Mesenchymal stem cell (in vitro differentiated cells and primary cell): Measurements from ENCODE around the gene CAPN12.
A peak's percentile ranks its signal among the peaks of the same experiment; 100 is the strongest.

ENCODE experiments used
- DNase-seq: peaks from one replicate; pipeline ENCODE4 v3.0.0-alpha.2; 2013
- H2AFZ ChIP-seq: one replicate; pipeline ENCODE4 v1.6.1; 2013; ENCODE audit warnings: low read depth, mild to moderate bottlenecking, control low read depth, inconsistent platforms, low read length, moderate library complexity
- H2AK5ac ChIP-seq: 2 replicates; pipeline ENCODE4 v1.6.1; 2013; ENCODE audit warnings: low read length, moderate library complexity, mild to moderate bottlenecking, inconsistent platforms; ENCODE audit not compliant: severe bottlenecking
- H2BK120ac ChIP-seq: one replicate; pipeline ENCODE4 v1.6.1; 2013; ENCODE audit warnings: low read depth, mild to moderate bottlenecking, inconsistent platforms, low read length, moderate library complexity
- H2BK12ac ChIP-seq, 2 experiments: one replicate each; pipeline ENCODE4 v1.6.1; 2013; ENCODE audit warnings: inconsistent platforms in 2 of 2, low read length in 2 of 2, mild to moderate bottlenecking in 2 of 2, moderate library complexity in 2 of 2, control low read depth in 1 of 2
- H2BK15ac ChIP-seq: one replicate; pipeline ENCODE4 v1.6.1; 2013; ENCODE audit warnings: mild to moderate bottlenecking, low read depth, inconsistent platforms; ENCODE audit not compliant: poor library complexity, severe bottlenecking
- H2BK5ac ChIP-seq: 2 replicates; pipeline ENCODE4 v1.6.1; 2013; ENCODE audit warnings: low read depth, mild to moderate bottlenecking, low read length, control low read depth, inconsistent platforms; ENCODE audit not compliant: poor library complexity, severe bottlenecking
- H3K14ac ChIP-seq, 2 experiments: one replicate each; pipeline ENCODE4 v1.6.1; 2013; ENCODE audit warnings: inconsistent platforms in 2 of 2, low read length in 2 of 2, control low read depth in 1 of 2, mild to moderate bottlenecking in 1 of 2, moderate library complexity in 1 of 2
- H3K18ac ChIP-seq, 2 experiments: one replicate each; pipeline ENCODE4 v1.6.1; 2013; ENCODE audit warnings: inconsistent platforms in 2 of 2, low read length in 2 of 2, control low read depth in 1 of 2, low read depth in 1 of 2, mild to moderate bottlenecking in 1 of 2
- H3K23ac ChIP-seq, 2 experiments: one replicate each; pipeline ENCODE4 v1.6.1; 2013; ENCODE audit warnings: inconsistent platforms in 2 of 2, low read length in 2 of 2, mild to moderate bottlenecking in 2 of 2, moderate library complexity in 2 of 2, control low read depth in 1 of 2
- H3K27ac ChIP-seq: 2 replicates; pipeline ENCODE4 v1.5.1; 2013; ENCODE audit warnings: mild to moderate bottlenecking, moderate library complexity, low read length, control low read depth, inconsistent platforms; ENCODE audit not compliant: poor library complexity, severe bottlenecking
- H3K27me3 ChIP-seq, 2 experiments: 2 replicates each; pipeline versions ENCODE4 v1.6.1 to v1.7.0; 2013; ENCODE audit warnings: low read length in 2 of 2, mild to moderate bottlenecking in 2 of 2, moderate library complexity in 2 of 2, control low read depth in 1 of 2, inconsistent platforms in 1 of 2; ENCODE audit not compliant: control insufficient read depth in 1 of 2, insufficient read depth in 1 of 2
- H3K36me3 ChIP-seq, 2 experiments: 2 replicates each; pipeline versions ENCODE4 v1.6.1 to v1.7.0; 2013; ENCODE audit warnings: low read length in 2 of 2, control low read depth in 1 of 2, inconsistent platforms in 1 of 2, low read depth in 1 of 2, mild to moderate bottlenecking in 1 of 2; ENCODE audit not compliant: insufficient read depth in 2 of 2, control insufficient read depth in 1 of 2
- H3K4ac ChIP-seq, 2 experiments: one replicate each; pipeline ENCODE4 v1.6.1; 2013; ENCODE audit warnings: inconsistent platforms in 2 of 2, low read length in 2 of 2, mild to moderate bottlenecking in 2 of 2, moderate library complexity in 2 of 2, control low read depth in 1 of 2, low read depth in 1 of 2
- H3K4me1 ChIP-seq: 2 replicates; pipeline ENCODE4 v1.6.1; 2013; ENCODE audit warnings: low read depth, low read length, control low read depth; ENCODE audit not compliant: control insufficient read depth, insufficient read depth
- H3K4me2 ChIP-seq: 2 replicates; pipeline ENCODE4 v1.6.1; 2013; ENCODE audit warnings: low read length, mild to moderate bottlenecking, inconsistent platforms; ENCODE audit not compliant: poor library complexity, severe bottlenecking
- H3K4me3 ChIP-seq, 2 experiments: 2 replicates each; pipeline versions ENCODE4 v1.5.1 to v1.7.0; 2013; ENCODE audit warnings: low read length in 2 of 2, mild to moderate bottlenecking in 2 of 2, control low read depth in 1 of 2, low read depth in 1 of 2; ENCODE audit not compliant: insufficient read depth in 1 of 2
- H3K79me1 ChIP-seq: replicated peaks from 2 replicates; pipeline ENCODE4 v1.6.1; 2013; ENCODE audit warnings: mild to moderate bottlenecking, control low read depth, low read length, inconsistent platforms; ENCODE audit not compliant: poor library complexity, severe bottlenecking
- H3K9ac ChIP-seq: 2 replicates; pipeline ENCODE4 v1.7.0; 2013; ENCODE audit warnings: mild to moderate bottlenecking, low read length, moderate library complexity
- H3K9me3 ChIP-seq: 2 replicates; pipeline ENCODE4 v1.7.0; 2013; ENCODE audit warnings: mild to moderate bottlenecking, low read length; ENCODE audit not compliant: control insufficient read depth
- H4K8ac ChIP-seq: one replicate; pipeline ENCODE4 v1.6.1; 2013; ENCODE audit warnings: inconsistent platforms, mild to moderate bottlenecking, low read length, moderate library complexity
- H4K91ac ChIP-seq: one replicate; pipeline ENCODE4 v1.6.1; 2013; ENCODE audit warnings: mild to moderate bottlenecking, low read length, inconsistent platforms
- WGBS: methylation state at CpG from one replicate; pipeline ENCODE4 v1.1.7; 2013; ENCODE audit warnings: mixed read lengths; 5-methylcytosine and 5-hydroxymethylcytosine counted together

Gene CAPN12

DNA sequence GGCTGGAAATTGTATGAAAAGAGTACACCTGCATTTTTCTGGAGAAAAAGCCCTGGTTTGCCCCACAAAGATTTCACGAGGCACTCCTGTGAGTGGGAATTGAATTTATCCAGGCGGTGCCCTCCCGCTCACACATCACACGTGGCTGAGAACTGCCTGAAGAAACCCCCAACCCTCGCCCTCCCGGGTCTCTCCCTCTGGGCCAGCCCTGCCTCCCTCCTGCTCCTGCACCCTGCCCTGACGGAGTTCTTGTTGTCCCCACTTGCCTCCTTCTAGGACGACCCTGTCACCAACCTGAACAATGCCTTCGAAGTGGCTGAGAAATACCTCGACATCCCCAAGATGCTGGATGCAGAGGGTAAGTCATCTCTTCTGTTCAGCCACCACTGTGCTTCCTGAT lies 35.2 kb downstream of the CAPN12 start:
- Histone ChIP-seq H2BK15ac (no peak overlapping the region), H3K36me3 (peaks cover 92 to 98% of the 10 kb centered on the region in 2 experiments), H2BK5ac (no peak overlapping the region), H4K8ac (no peak overlapping the region), H3K27me3 (no peaks in the 10 kb centered on the region), H4K91ac (no peak overlapping the region), H3K9ac (no peak overlapping the region), H3K14ac (no peak overlapping the region), H2AK5ac (no peak overlapping the region), H3K79me1 (peaks cover 5% of the 10 kb centered on the region), H2BK120ac (no peak overlapping the region), H3K4ac (no peak overlapping the region), H3K18ac (no peak overlapping the region), H3K9me3 (no peaks in the 10 kb centered on the region), H3K23ac (no peak overlapping the region), H3K4me3 (no peak overlapping the region), H2BK12ac (no peak overlapping the region), H2AFZ (no peak overlapping the region), H3K27ac (peak overlapping the region; percentile 70), H3K4me2 (no peak overlapping the region), H3K4me1 (peaks cover 74% of the 10 kb centered on the region)
- DNase-seq = no peak
- WGBS = 93% methylated on average over 10 of the region's 10 CpGs

DNA sequence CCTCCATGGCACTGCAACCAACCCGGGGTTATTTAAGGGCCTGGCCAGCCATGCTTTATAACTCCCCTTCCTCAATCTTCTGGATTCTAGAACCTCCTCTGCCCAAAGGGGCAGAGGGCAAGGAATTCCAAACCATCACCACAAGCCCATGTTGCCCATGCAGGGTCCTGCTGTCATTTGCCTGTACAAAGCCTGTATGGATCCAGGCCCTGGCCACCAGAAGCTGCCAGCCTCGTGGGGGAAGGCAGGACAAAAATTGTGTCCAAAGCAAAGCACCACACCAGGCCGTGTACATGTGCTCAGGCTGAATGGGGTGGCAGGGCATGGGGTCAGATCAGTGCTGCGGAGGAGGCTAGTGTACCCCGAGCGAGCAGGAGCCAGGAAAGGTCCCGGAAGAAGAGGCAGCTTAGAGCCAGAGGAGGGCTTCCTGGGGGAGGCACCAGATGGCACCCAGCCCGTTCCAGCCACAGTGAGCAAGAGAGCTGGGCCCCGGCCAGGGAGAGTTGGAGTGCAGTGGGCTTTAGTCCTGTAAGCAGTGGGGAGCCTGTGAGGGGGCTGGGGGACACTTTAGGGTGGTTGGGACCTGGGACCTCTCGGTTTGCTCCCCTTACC lies 35.8 kb downstream of the CAPN12 start:
- peak overlapping the region; percentile 41 for H4K8ac ChIP-seq
- H4K91ac ChIP-seq = no peak overlapping the region
- H2AK5ac ChIP-seq = peak overlapping the region; percentile 25
- no peak overlapping the region for H3K9ac ChIP-seq
- no peaks in the 10 kb centered on the region for H3K27me3 ChIP-seq
- H3K4me1 ChIP-seq = peaks cover 73% of the 10 kb centered on the region
- 96% methylated on average over 9 of the region's 10 CpGs for WGBS
- no peak overlapping the region for H3K23ac ChIP-seq
- H3K9me3 ChIP-seq = no peaks in the 10 kb centered on the region
- H2AFZ ChIP-seq = no peak overlapping the region
- no peak overlapping the region for H3K4ac ChIP-seq
- H3K27ac ChIP-seq = peak overlapping the region; percentile 70
- peaks cover 92 to 98% of the 10 kb centered on the region in 2 experiments for H3K36me3 ChIP-seq
- no peak overlapping the region for H3K4me2 ChIP-seq
- no peak overlapping the region for H2BK15ac ChIP-seq
- peak overlapping the region; percentile 25 for H2BK5ac ChIP-seq
- DNase-seq = no peak
- H2BK12ac ChIP-seq = no peak overlapping the region
- no peak overlapping the region for H3K4me3 ChIP-seq
- H3K18ac ChIP-seq = peak overlapping the region in 1 of 2 experiments; percentile 50
- H3K79me1 ChIP-seq = peaks cover 5% of the 10 kb centered on the region
- H2BK120ac ChIP-seq = no peak overlapping the region
- peak overlapping the region in 1 of 2 experiments; percentile 38 for H3K14ac ChIP-seq

DNA sequence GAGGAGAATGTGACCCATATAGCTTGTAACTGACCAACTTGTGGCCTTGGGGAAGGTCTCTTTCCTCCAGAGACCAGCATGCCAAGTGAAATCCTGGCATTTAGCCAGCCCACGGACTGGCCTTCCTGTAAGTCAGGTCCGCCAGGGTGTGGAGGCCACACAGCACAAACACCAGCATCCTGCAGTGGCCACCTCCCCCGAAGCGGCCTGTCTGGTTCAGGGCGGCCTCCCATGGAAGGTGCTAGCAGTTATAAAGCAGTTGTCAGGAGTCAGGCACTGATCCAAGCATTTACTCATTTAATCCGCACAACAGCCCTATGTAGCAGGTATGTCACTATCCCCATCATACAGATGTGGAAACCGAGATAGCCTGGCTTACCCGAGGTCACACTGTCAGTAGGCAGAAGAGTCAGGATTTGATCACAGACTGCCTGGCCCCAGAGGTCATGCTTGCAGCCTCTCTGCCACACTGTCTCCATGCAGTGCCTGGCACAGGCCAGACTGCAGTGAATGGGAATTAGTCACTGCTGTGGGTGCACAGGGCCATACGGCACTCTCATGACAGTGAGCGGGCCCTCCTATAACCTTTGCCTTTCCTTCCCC lies 36.7 kb downstream of the CAPN12 start:
- Histone ChIP-seq H3K14ac (peak overlapping the region in 1 of 2 experiments; percentile 77), H2AFZ (no peak overlapping the region), H3K27ac (peak overlapping the region; percentile 70), H3K9me3 (no peaks in the 10 kb centered on the region), H3K4me3 (no peak overlapping the region), H2BK12ac (peak overlapping the region in 1 of 2 experiments; percentile 31), H3K79me1 (peaks cover 5% of the 10 kb centered on the region), H3K4ac (peak overlapping the region in 1 of 2 experiments; percentile 49), H4K8ac (peak overlapping the region; percentile 22), H3K4me2 (no peak overlapping the region), H3K4me1 (peaks cover 70% of the 10 kb centered on the region), H3K9ac (no peak overlapping the region), H2BK120ac (no peak overlapping the region), H2BK15ac (no peak overlapping the region), H3K23ac (no peak overlapping the region), H3K18ac (peak overlapping the region in 1 of 2 experiments; percentile 50), H2AK5ac (peak overlapping the region; percentile 51), H2BK5ac (no peak overlapping the region), H4K91ac (peak overlapping the region; percentile 40), H3K27me3 (no peaks in the 10 kb centered on the region), H3K36me3 (peaks cover 96 to 97% of the 10 kb centered on the region in 2 experiments)
- peak; percentile 48 for DNase-seq
- WGBS = 80% methylated on average over 8 of the region's 10 CpGs

DNA sequence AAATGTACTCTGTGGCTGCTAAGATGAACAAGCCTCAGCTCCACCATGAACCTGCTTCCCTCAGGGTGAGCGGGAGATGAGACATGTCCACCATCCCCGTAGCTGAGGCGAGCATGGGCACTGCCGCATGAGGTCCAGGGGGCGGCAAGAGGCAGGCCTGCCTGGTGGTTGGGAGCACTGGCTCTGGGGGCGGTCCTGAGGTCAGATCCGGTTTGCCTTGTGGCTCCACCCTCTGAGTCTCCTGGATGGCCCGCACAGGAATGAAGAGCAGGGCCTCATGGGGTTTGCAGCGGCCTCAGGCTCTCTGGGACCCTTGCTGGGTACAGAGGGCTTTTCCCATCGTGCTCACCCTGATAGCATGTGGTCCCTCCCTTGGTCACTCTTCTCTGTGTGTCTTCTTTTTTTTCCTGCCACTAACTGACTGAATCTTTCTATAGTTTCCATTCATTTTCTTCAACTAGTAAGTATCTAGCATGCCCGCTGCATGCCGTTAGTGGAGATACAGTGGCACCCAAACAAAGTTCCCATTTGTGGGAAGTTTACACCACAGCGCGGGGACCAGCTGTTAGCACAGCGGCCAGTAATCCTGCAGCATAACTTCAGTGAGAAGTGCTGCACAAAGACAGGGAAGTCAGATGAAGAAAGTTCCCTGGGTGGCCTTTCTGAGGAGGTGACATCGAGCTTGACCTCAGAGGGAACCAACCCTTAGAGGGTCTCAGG lies 37.3 kb downstream of the CAPN12 start:
- H3K27me3 ChIP-seq = no peaks in the 10 kb centered on the region
- H3K4ac ChIP-seq = no peak overlapping the region
- WGBS = 89% methylated on average over 16 of the region's 16 CpGs
- peak overlapping the region in 1 of 2 experiments; percentile 50 for H3K18ac ChIP-seq
- H3K79me1 ChIP-seq = peaks cover 5% of the 10 kb centered on the region
- no peak overlapping the region for H2BK12ac ChIP-seq
- H3K23ac ChIP-seq = no peak overlapping the region
- H3K36me3 ChIP-seq = peaks cover 96% of the 10 kb centered on the region in 2 experiments
- no peak overlapping the region for H2BK15ac ChIP-seq
- H2AK5ac ChIP-seq = peak overlapping the region; percentile 51
- H4K91ac ChIP-seq = no peak overlapping the region
- peak; percentile 40 for DNase-seq
- H3K4me1 ChIP-seq = peaks cover 69% of the 10 kb centered on the region
- no peak overlapping the region for H2BK120ac ChIP-seq
- no peaks in the 10 kb centered on the region for H3K9me3 ChIP-seq
- no peak overlapping the region for H3K9ac ChIP-seq
- no peak overlapping the region for H4K8ac ChIP-seq
- no peak overlapping the region for H2BK5ac ChIP-seq
- H3K14ac ChIP-seq = no peak overlapping the region
- no peak overlapping the region for H2AFZ ChIP-seq
- no peak overlapping the region for H3K4me2 ChIP-seq
- no peak overlapping the region for H3K4me3 ChIP-seq
- peak overlapping the region; percentile 70 for H3K27ac ChIP-seq
